GM12874 (cell line): Measurements from ENCODE around the gene PKHD1.

Source experiments
- CTCF ChIP-seq: IDR thresholded peaks from 2 replicates; pipeline ENCODE4 v1.5.1; 2011; ENCODE audit warnings: low read depth, mild to moderate bottlenecking, control low read depth, low read length, moderate library complexity; ENCODE audit not compliant: insufficient read depth

The PKHD1 gene

GRCh38 chr6:51617751-51618150 lies 469.7 kb downstream of the PKHD1 start:
- no peak for TF ChIP-seq CTCF

GRCh38 chr6:51616243-51616642 lies 471.2 kb downstream of the PKHD1 start:
- no peak for TF ChIP-seq CTCF

GRCh38 chr6:51614725-51615124 lies 472.7 kb downstream of the PKHD1 start:
- no peak for TF ChIP-seq CTCF

- TF ChIP-seq CTCF: no peak
Observed at GRCh38 chr6:51613558-51613957, 473.9 kb downstream of the PKHD1 start.

- TF ChIP-seq CTCF: no peak
Observed at GRCh38 chr6:51608932-51609331, 478.5 kb downstream of the PKHD1 start.

GRCh38 chr6:51608383-51608782 lies 479.0 kb downstream of the PKHD1 start:
- TF ChIP-seq CTCF: no peak

GRCh38 chr6:51600514-51600913 lies 486.9 kb downstream of the PKHD1 start:
- no peak for TF ChIP-seq CTCF

- TF ChIP-seq CTCF: no peak
Observed at GRCh38 chr6:51598171-51598570, 489.2 kb downstream of the PKHD1 start.
